GM12875 (cell line): Measurements from ENCODE around the gene SLC25A6.
"Not testable (repeated sequence)": the region's sequence is repeated elsewhere in the genome, so short reads cannot be mapped to it uniquely, and the experiment has no call there.

ENCODE experiments used
- H3K4me3 ChIP-seq: one replicate; pipeline ENCODE4 v1.5.1; 2011; ENCODE audit warnings: low read depth, low read length, control low read depth
- CTCF ChIP-seq: IDR thresholded peaks from 2 replicates; pipeline ENCODE4 v1.5.1; 2011; ENCODE audit warnings: low read depth, mild to moderate bottlenecking, control low read depth, inconsistent platforms, low read length, moderate library complexity, borderline replicate concordance; ENCODE audit not compliant: insufficient read depth

SLC25A6 gene

GRCh38 chrX:1407035-1407434 lies 15.1 kb upstream of the SLC25A6 start:
- no peak for TF ChIP-seq CTCF
- no peak overlapping the region for H3K4me3 ChIP-seq

- H3K4me3 ChIP-seq, result not testable (repeated sequence)
Measured at GRCh38 chrX:1405769-1406168, 13.9 kb upstream of the SLC25A6 start.

GRCh38 chrX:1403867-1404266 lies 12.0 kb upstream of the SLC25A6 start:
- not testable (repeated sequence) for H3K4me3 ChIP-seq

GRCh38 chrX:1403228-1403627 lies 11.3 kb upstream of the SLC25A6 start:
- H3K4me3 ChIP-seq, result no peak overlapping the region

GRCh38 chrX:1401611-1402430 lies 9.9 kb upstream of the SLC25A6 start:
- H3K4me3 ChIP-seq, result no peak overlapping the region
- no peak for TF ChIP-seq CTCF

More at GRCh38 chrX:1403228-1403627, 11.3 kb upstream of the SLC25A6 start:
- TF ChIP-seq CTCF, result no peak

- TF ChIP-seq CTCF, result no peak
- no peak overlapping the region for H3K4me3 ChIP-seq
Measured at GRCh38 chrX:1400742-1401471, 9.0 kb upstream of the SLC25A6 start.

- no peak overlapping the region for H3K4me3 ChIP-seq
- TF ChIP-seq CTCF, result no peak
Measured at GRCh38 chrX:1400049-1400448, 8.1 kb upstream of the SLC25A6 start.
